ENCODE results near the gene ADGRA1. TPM values are rescaled to one million over a fixed set of nuclear protein-coding genes. Genes with fewer than 3 reads are reported as not detected.

Gene ADGRA1
- total and polyA plus RNA-seq, 2 of the 13 experiments (the other 11 are each of a cell fraction or from before 2014, with no cell fraction given): not detected

DNA sequence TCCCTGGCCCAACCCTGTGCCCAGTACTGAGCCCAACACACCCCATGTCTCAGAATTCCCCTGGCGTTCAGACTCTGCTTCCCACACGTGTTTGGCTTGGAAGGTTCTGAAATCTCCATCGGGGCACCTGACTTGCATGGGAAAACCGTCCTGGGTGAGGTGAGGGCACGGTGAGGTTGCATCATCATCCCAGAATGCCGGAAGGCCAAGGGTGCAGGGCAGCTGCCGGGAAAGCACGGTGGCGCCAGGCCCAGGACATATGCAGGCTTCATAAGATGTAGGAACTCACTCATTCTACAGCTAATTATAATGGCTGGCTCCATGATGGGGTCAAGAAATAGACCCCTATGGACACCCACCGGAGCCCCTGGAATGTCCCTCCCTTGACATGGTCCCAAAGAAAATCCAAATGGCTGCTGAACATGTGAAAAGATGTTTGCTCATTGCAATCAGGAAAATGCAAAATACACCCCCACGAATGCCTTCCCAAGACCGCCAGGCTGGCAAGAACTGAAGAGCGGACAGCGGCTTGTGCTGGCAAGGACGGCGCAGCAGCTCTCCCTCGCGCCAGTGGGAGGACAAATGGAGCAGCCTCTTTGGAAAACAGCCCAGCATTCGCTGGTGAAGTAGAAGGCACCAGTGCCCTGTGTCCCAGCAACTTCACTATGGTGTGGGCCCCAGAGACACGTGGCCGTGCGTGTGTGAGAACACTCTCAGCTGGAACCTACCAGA lies 74.6 kb downstream of the ADGRA1 start (continued):
- TF ChIP-seq, protein P1, sequence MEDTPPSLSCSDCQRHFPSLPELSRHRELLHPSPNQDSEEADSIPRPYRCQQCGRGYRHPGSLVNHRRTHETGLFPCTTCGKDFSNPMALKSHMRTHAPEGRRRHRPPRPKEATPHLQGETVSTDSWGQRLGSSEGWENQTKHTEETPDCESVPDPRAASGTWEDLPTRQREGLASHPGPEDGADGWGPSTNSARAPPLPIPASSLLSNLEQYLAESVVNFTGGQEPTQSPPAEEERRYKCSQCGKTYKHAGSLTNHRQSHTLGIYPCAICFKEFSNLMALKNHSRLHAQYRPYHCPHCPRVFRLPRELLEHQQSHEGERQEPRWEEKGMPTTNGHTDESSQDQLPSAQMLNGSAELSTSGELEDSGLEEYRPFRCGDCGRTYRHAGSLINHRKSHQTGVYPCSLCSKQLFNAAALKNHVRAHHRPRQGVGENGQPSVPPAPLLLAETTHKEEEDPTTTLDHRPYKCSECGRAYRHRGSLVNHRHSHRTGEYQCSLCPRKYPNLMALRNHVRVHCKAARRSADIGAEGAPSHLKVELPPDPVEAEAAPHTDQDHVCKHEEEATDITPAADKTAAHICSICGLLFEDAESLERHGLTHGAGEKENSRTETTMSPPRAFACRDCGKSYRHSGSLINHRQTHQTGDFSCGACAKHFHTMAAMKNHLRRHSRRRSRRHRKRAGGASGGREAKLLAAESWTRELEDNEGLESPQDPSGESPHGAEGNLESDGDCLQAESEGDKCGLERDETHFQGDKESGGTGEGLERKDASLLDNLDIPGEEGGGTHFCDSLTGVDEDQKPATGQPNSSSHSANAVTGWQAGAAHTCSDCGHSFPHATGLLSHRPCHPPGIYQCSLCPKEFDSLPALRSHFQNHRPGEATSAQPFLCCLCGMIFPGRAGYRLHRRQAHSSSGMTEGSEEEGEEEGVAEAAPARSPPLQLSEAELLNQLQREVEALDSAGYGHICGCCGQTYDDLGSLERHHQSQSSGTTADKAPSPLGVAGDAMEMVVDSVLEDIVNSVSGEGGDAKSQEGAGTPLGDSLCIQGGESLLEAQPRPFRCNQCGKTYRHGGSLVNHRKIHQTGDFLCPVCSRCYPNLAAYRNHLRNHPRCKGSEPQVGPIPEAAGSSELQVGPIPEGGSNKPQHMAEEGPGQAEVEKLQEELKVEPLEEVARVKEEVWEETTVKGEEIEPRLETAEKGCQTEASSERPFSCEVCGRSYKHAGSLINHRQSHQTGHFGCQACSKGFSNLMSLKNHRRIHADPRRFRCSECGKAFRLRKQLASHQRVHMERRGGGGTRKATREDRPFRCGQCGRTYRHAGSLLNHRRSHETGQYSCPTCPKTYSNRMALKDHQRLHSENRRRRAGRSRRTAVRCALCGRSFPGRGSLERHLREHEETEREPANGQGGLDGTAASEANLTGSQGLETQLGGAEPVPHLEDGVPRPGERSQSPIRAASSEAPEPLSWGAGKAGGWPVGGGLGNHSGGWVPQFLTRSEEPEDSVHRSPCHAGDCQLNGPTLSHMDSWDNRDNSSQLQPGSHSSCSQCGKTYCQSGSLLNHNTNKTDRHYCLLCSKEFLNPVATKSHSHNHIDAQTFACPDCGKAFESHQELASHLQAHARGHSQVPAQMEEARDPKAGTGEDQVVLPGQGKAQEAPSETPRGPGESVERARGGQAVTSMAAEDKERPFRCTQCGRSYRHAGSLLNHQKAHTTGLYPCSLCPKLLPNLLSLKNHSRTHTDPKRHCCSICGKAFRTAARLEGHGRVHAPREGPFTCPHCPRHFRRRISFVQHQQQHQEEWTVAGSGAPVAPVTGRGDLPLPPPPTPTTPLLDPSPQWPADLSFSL (CRISPR knock-in tag; IDR thresholded peaks at IDR 0.05): no peak
- peak; percentile 32; the same call in 1 of the 2 replicates for TF ChIP-seq RARA (CRISPR knock-in tag; IDR thresholded peaks at IDR 0.05)
- TF ChIP-seq ZNF292 (CRISPR knock-in tag; IDR thresholded peaks at IDR 0.05; ENCODE audit: borderline replicate concordance, low read depth): no peak
- 0 out of 2 replicates have a peak, but pooled peaks have one; percentile 23 for TF ChIP-seq SAP130 (CRISPR knock-in tag; IDR thresholded peaks at IDR 0.05; ENCODE audit: low read depth)
- no peak for TF ChIP-seq ZNF749 (CRISPR knock-in tag; IDR thresholded peaks at IDR 0.05; ENCODE audit: borderline replicate concordance)
- no peak for TF ChIP-seq ZNF431 (CRISPR knock-in tag; IDR thresholded peaks at IDR 0.05; ENCODE audit: borderline replicate concordance, low read depth)
- TF ChIP-seq ZNF616 (CRISPR knock-in tag; IDR thresholded peaks at IDR 0.05; ENCODE audit: low read depth): no peak
- no peak for TF ChIP-seq MAZ (IDR thresholded peaks at IDR 0.05; ENCODE audit: borderline replicate concordance, low read depth, low read length)
- TF ChIP-seq MAZ (CRISPR knock-in tag; IDR thresholded peaks at IDR 0.05; ENCODE audit: low read depth): no peak
- TF ChIP-seq KDM6A (CRISPR knock-in tag; IDR thresholded peaks at IDR 0.05; ENCODE audit: low read depth): no peak
- TF ChIP-seq NR2F6 (IDR thresholded peaks at IDR 0.05): no peak
- peak; percentile 43; the same call in 1 of the 2 replicates for TF ChIP-seq NR2F6 (CRISPR knock-in tag; IDR thresholded peaks at IDR 0.05)
- TF ChIP-seq ATF3 (CRISPR knock-in tag; IDR thresholded peaks at IDR 0.05): peak; percentile 92
- peak; percentile 43; the same call in 1 of the 2 replicates for TF ChIP-seq NCOA2 (CRISPR knock-in tag; IDR thresholded peaks at IDR 0.05)
- no peak for TF ChIP-seq ZNF12 (CRISPR knock-in tag; IDR thresholded peaks at IDR 0.05)
- TF ChIP-seq ZNF878 (CRISPR knock-in tag; IDR thresholded peaks at IDR 0.05): no peak
- TF ChIP-seq CEBPG (CRISPR knock-in tag; IDR thresholded peaks at IDR 0.05): peak; percentile 91
- peak; percentile 67; the same call in 1 of the 2 replicates for TF ChIP-seq RXRA (CRISPR knock-in tag; IDR thresholded peaks at IDR 0.05)
- no peak for TF ChIP-seq GATAD2A (CRISPR knock-in tag; IDR thresholded peaks at IDR 0.05)
- no peak for TF ChIP-seq ZNF891 (CRISPR knock-in tag; IDR thresholded peaks at IDR 0.05)
- TF ChIP-seq, protein P2, sequence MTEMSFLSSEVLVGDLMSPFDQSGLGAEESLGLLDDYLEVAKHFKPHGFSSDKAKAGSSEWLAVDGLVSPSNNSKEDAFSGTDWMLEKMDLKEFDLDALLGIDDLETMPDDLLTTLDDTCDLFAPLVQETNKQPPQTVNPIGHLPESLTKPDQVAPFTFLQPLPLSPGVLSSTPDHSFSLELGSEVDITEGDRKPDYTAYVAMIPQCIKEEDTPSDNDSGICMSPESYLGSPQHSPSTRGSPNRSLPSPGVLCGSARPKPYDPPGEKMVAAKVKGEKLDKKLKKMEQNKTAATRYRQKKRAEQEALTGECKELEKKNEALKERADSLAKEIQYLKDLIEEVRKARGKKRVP (CRISPR knock-in tag; IDR thresholded peaks at IDR 0.05): peak in 1 of 2 experiments; percentile 94; a peak in 2 of 4 replicates

Data from HepG2 (cell line).